ENCODE results near the gene RPL29.

GRCh38 chr3:51961602-51962569 is 33.8 kb downstream of the RPL29 start:
- TF ChIP-seq CTCF (IDR thresholded peaks at IDR 0.05; ENCODE audit: control extremely low read depth in 1 of 3, insufficient read depth in 1 of 3, low read depth in 1 of 3, low read length in 3 of 3): no peak
- no peak for TF ChIP-seq JUN (IDR thresholded peaks at IDR 0.05; ENCODE audit: low read depth, low read length)
- TF ChIP-seq EP300 (IDR thresholded peaks at IDR 0.05; ENCODE audit: borderline replicate concordance in 1 of 2, low read depth in 2 of 2, low read length in 2 of 2): no peak
- no peak for TF ChIP-seq SUZ12 (IDR thresholded peaks at IDR 0.05; ENCODE audit: low read length)
- no peak for TF ChIP-seq POLR2AphosphoS5 (IDR thresholded peaks at IDR 0.05; ENCODE audit: low read depth, low read length)
- no peak for TF ChIP-seq CHD7 (IDR thresholded peaks at IDR 0.05; ENCODE audit: insufficient replicate concordance, low read length)
- no peak for TF ChIP-seq EGR1 (IDR thresholded peaks at IDR 0.05; ENCODE audit: borderline replicate concordance, low read depth, low read length)
- TF ChIP-seq CHD1 (IDR thresholded peaks at IDR 0.05; ENCODE audit: low read depth, low read length): no peak
